Peyer's patch (tissue), 4 donors: ENCODE results near the gene NPLOC4.

Experiments used
- POLR2A ChIP-seq, 2 donors: fragments of 450-650 bp; IDR thresholded peaks; one replicate each; pipeline ENCODE4 v1.5.1; 2017; ENCODE audit warnings: antibody characterized with exemption in 2 of 2, mild to moderate bottlenecking in 2 of 2, moderate library complexity in 2 of 2
- TF ChIP-seq, protein P1 (sequence below), 6 experiments: fragments of 450-650 bp in 4 of 6; fragments of 200-600 bp in 2 of 6; sonication (generic) in 1 of 6; IDR thresholded peaks; one replicate each; pipeline ENCODE4 v1.5.1; 2017 to 2019; ENCODE audit warnings: antibody characterized with exemption in 6 of 6, mild to moderate bottlenecking in 3 of 6, moderate library complexity in 1 of 6

DNA sequence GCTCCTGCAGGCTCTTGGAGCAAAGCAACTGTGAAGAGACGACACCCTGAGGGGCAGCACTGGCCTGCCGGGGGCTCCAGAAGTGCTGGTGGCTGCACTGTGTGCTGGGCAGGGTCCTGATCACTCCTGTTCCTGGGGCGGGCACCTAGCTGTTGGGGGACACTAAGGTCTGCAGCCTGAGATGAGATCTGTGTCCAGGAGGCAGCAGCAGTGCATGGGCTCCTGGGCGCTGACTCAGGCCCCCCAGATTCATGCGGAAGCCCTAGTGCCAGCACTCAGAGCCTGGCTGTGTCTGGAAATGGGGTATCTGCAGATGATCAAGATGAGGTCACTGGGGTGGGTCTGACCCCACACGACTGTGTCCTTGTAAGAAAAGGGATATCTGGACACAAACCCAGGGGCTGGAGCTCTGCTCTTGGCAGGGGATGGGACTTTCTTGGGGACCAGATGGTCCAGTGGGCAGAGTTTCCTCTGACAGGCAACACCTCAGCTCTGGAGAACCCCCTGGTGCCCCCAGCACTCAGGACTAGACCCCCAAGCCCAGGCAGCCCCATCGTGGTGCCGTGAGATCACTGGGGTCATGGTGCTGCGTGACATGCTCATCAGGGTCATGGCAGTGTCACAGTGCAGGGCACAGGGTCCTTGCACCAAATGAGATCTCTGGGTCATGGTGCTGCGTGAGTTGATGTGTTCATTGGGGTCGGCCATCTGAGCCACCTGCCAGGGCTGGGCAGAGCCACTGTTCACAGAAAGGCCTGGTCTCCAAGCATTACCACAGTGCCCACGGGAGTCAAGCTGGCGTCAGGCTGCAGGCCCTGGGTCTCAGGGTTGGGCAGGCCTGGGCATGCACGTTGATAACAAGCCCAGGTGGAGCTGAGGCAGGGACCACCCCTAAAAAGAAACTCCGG is 94.2 kb downstream of the NPLOC4 start:
- TF ChIP-seq, protein P1, sequence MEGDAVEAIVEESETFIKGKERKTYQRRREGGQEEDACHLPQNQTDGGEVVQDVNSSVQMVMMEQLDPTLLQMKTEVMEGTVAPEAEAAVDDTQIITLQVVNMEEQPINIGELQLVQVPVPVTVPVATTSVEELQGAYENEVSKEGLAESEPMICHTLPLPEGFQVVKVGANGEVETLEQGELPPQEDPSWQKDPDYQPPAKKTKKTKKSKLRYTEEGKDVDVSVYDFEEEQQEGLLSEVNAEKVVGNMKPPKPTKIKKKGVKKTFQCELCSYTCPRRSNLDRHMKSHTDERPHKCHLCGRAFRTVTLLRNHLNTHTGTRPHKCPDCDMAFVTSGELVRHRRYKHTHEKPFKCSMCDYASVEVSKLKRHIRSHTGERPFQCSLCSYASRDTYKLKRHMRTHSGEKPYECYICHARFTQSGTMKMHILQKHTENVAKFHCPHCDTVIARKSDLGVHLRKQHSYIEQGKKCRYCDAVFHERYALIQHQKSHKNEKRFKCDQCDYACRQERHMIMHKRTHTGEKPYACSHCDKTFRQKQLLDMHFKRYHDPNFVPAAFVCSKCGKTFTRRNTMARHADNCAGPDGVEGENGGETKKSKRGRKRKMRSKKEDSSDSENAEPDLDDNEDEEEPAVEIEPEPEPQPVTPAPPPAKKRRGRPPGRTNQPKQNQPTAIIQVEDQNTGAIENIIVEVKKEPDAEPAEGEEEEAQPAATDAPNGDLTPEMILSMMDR (IDR thresholded peaks at IDR 0.05): no peak
- no peak for TF ChIP-seq POLR2A (IDR thresholded peaks at IDR 0.05)
